Measurements from ENCODE around the gene SFTA2. TPM values are rescaled to one million over a fixed set of nuclear protein-coding genes. Genes with fewer than 3 reads are reported as not detected.

Gene SFTA2
- total RNA-seq, 1 experiment from 2014 or later, result not detected

GRCh38 chr6:30964075-30964474 lies 32.1 kb upstream of the SFTA2 start:
- Mint-ChIP-seq H3K9me3 (ENCODE audit: unreplicated experiment) (no peaks in the 10 kb centered on the region), H3K4me3 (ENCODE audit: unreplicated experiment) (no peak overlapping the region), H3K27me3 (ENCODE audit: insufficient read depth, unreplicated experiment) (no peaks in the 10 kb centered on the region), H3K36me3 (ENCODE audit: insufficient read depth, unreplicated experiment) (peaks cover 7% of the 10 kb centered on the region), H3K4me1 (ENCODE audit: insufficient read depth, unreplicated experiment) (peaks cover 21% of the 10 kb centered on the region), H3K27ac (ENCODE audit: low read depth, unreplicated experiment) (no peak overlapping the region)
- no peak for TF ChIP-seq CTCF (IDR thresholded peaks at IDR 0.05; ENCODE audit: unreplicated experiment)
- CTCF ChIA-PET, result interaction anchor here (0.5 kb wide), 1 partner anchor 327 kb away, joined by 3 read pairs; no protein-coding TSS in a partner anchor
- intact Hi-C loops (cut with micrococcal nuclease), result no loop called here
- DNase-seq (ENCODE audit: unreplicated experiment), result no peak
- POLR2A ChIA-PET, result interaction anchor here (0.6 to 1.3 kb wide), 8 partner anchors 8 to 280 kb away, joined by 3 to 5 read pairs (median 3); partner anchors contain the start of gene MUCL3
- no TSS peak for BruUV-seq (replicated peaks)

GRCh38 chr6:30963641-30964040 lies 31.7 kb upstream of the SFTA2 start:
- DNase-seq (ENCODE audit: unreplicated experiment), result peak; percentile 41
- Mint-ChIP-seq H3K27ac (ENCODE audit: low read depth, unreplicated experiment) (no peak overlapping the region), H3K36me3 (ENCODE audit: insufficient read depth, unreplicated experiment) (peaks cover 7% of the 10 kb centered on the region), H3K27me3 (ENCODE audit: insufficient read depth, unreplicated experiment) (no peaks in the 10 kb centered on the region), H3K4me3 (ENCODE audit: unreplicated experiment) (no peak overlapping the region), H3K9me3 (ENCODE audit: unreplicated experiment) (no peaks in the 10 kb centered on the region), H3K4me1 (ENCODE audit: insufficient read depth, unreplicated experiment) (peaks cover 21% of the 10 kb centered on the region)
- no peak for TF ChIP-seq CTCF (IDR thresholded peaks at IDR 0.05; ENCODE audit: unreplicated experiment)
- ChIA-PET POLR2A (interaction anchor here (0.6 to 1.3 kb wide), 8 partner anchors 9 to 415 kb away, joined by 3 to 5 read pairs (median 3); partner anchors contain the start of gene MUCL3), CTCF (interaction anchor here (0.5 kb wide), 1 partner anchor 327 kb away, joined by 3 read pairs; no protein-coding TSS in a partner anchor)
- no TSS peak for BruUV-seq (replicated peaks)
- intact Hi-C loops (cut with micrococcal nuclease), result no loop called here

- no peak for DNase-seq (ENCODE audit: unreplicated experiment)
- Mint-ChIP-seq H3K27me3 (ENCODE audit: insufficient read depth, unreplicated experiment) (no peaks in the 10 kb centered on the region), H3K9me3 (ENCODE audit: unreplicated experiment) (no peaks in the 10 kb centered on the region), H3K36me3 (ENCODE audit: insufficient read depth, unreplicated experiment) (peaks cover 7% of the 10 kb centered on the region), H3K4me1 (ENCODE audit: insufficient read depth, unreplicated experiment) (peaks cover 21% of the 10 kb centered on the region), H3K4me3 (ENCODE audit: unreplicated experiment) (no peak overlapping the region), H3K27ac (ENCODE audit: low read depth, unreplicated experiment) (no peak overlapping the region)
- ChIA-PET CTCF (interaction anchor here (1.1 kb wide), 1 partner anchor 108 kb away, joined by 3 read pairs; no protein-coding TSS in a partner anchor), POLR2A (interaction anchor here (0.6 to 0.9 kb wide), 2 partner anchors 71 to 927 kb away, joined by 3 to 4 read pairs; no protein-coding TSS in a partner anchor)
- BruUV-seq (replicated peaks), result no TSS peak
- intact Hi-C loops (cut with micrococcal nuclease), result no loop called here
- TF ChIP-seq CTCF (IDR thresholded peaks at IDR 0.05; ENCODE audit: unreplicated experiment), result no peak
Observed at GRCh38 chr6:30962716-30963115, 30.7 kb upstream of the SFTA2 start.

GRCh38 chr6:30960907-30961673 lies 29.1 kb upstream of the SFTA2 start:
- H3K36me3 Mint-ChIP-seq (ENCODE audit: insufficient read depth, unreplicated experiment), result peaks cover 7% of the 10 kb centered on the region
- no peak for TF ChIP-seq CTCF (IDR thresholded peaks at IDR 0.05; ENCODE audit: unreplicated experiment)
- H3K27ac Mint-ChIP-seq (ENCODE audit: low read depth, unreplicated experiment), result no peak overlapping the region
- ChIA-PET CTCF (interaction anchor here (0.6 to 1.6 kb wide), 5 partner anchors 19 to 139 kb away, joined by 3 to 8 read pairs (median 4); no protein-coding TSS in a partner anchor), POLR2A (interaction anchor here (0.6 to 2.0 kb wide), 17 partner anchors 14 to 1235 kb away, joined by 3 to 7 read pairs (median 4); no protein-coding TSS in a partner anchor)
- no peak for DNase-seq (ENCODE audit: unreplicated experiment)
- H3K9me3 Mint-ChIP-seq (ENCODE audit: unreplicated experiment), result no peaks in the 10 kb centered on the region
- BruUV-seq (replicated peaks), result no TSS peak
- peaks cover 21% of the 10 kb centered on the region for H3K4me1 Mint-ChIP-seq (ENCODE audit: insufficient read depth, unreplicated experiment)
- no peak overlapping the region for H3K4me3 Mint-ChIP-seq (ENCODE audit: unreplicated experiment)
- intact Hi-C loops (cut with micrococcal nuclease), result no loop called here
- H3K27me3 Mint-ChIP-seq (ENCODE audit: insufficient read depth, unreplicated experiment), result no peaks in the 10 kb centered on the region

Measured in MCF 10A (cell line).